Liver (tissue), 9 donors: ENCODE data around the gene THADA. TPM values are rescaled to one million over a fixed set of nuclear protein-coding genes. Genes with fewer than 3 reads are reported as not detected.

Experiments used
- DNase-seq: peaks from one replicate; pipeline ENCODE4 v3.0.0-alpha.2; 2017; ENCODE audit warnings: low spot score
- H3K27ac ChIP-seq, 2 donors: one replicate each; pipeline ENCODE4 v1.7.0; 2013; ENCODE audit warnings: inconsistent platforms in 2 of 2, low read length in 2 of 2, control low read depth in 1 of 2, low read depth in 1 of 2, mild to moderate bottlenecking in 1 of 2
- H3K27me3 ChIP-seq, 4 donors: one replicate each; pipeline versions ENCODE4 v1.6.1 to v1.7.0; 2013; ENCODE audit warnings: low read length in 3 of 4, inconsistent platforms in 1 of 4, mild to moderate bottlenecking in 1 of 4, moderate library complexity in 1 of 4; ENCODE audit not compliant: control insufficient read depth in 4 of 4, insufficient read depth in 4 of 4
- H3K36me3 ChIP-seq, 4 donors: one replicate each; pipeline versions ENCODE4 v1.6.1 to v1.7.0; 2013; ENCODE audit warnings: low read length in 3 of 4, mild to moderate bottlenecking in 3 of 4, low read depth in 1 of 4, moderate library complexity in 1 of 4; ENCODE audit not compliant: control insufficient read depth in 4 of 4, insufficient read depth in 3 of 4
- H3K4me1 ChIP-seq, 4 donors: one replicate each; pipeline versions ENCODE4 v1.6.1 to v1.7.0; 2013; ENCODE audit warnings: low read length in 3 of 4, mild to moderate bottlenecking in 3 of 4, moderate library complexity in 1 of 4; ENCODE audit not compliant: control insufficient read depth in 4 of 4, insufficient read depth in 4 of 4
- H3K4me3 ChIP-seq, 3 donors: one replicate each; pipeline versions ENCODE4 v1.6.1 to v1.7.0; 2013; ENCODE audit warnings: low read length in 3 of 3, control low read depth in 1 of 3, low read depth in 1 of 3, mild to moderate bottlenecking in 1 of 3
- H3K9ac ChIP-seq, 2 donors: one replicate each; pipeline ENCODE4 v1.7.0; 2013; ENCODE audit warnings: low read length in 2 of 2, mild to moderate bottlenecking in 2 of 2, moderate library complexity in 2 of 2, control low read depth in 1 of 2, low read depth in 1 of 2
- H3K9me3 ChIP-seq, 4 donors: one replicate each; pipeline versions ENCODE4 v1.6.1 to v1.7.0; 2013; ENCODE audit warnings: low read length in 3 of 4; ENCODE audit not compliant: control insufficient read depth in 4 of 4
- ATF3 ChIP-seq: IDR thresholded peaks from 2 replicates; pipeline ENCODE4 v1.6.1; 2016; ENCODE audit warnings: antibody characterized with exemption
- CTCF ChIP-seq: fragments of 150-350 bp; IDR thresholded peaks from 2 replicates; pipeline ENCODE4 v1.5.1; 2017; ENCODE audit warnings: improper control_type of control experiment, low read depth, low read length; ENCODE audit not compliant: missing input control
- EGR1 ChIP-seq, 2 donors: IDR thresholded peaks; 2 replicates each; pipeline ENCODE4 v1.6.1; 2016 to 2018; ENCODE audit warnings: antibody characterized with exemption in 2 of 2, low read depth in 2 of 2
- FOXA1 ChIP-seq: IDR thresholded peaks from 2 replicates; pipeline ENCODE4 v1.6.1; 2016; ENCODE audit warnings: antibody characterized with exemption
- FOXA2 ChIP-seq: IDR thresholded peaks from 2 replicates; pipeline ENCODE4 v1.6.1; 2016; ENCODE audit warnings: antibody characterized with exemption
- GABPA ChIP-seq, 2 donors: IDR thresholded peaks in 1 of 2; conservative IDR thresholded peaks in 1 of 2; 2 replicates each; pipeline ENCODE4 v1.6.1; 2016; ENCODE audit warnings: antibody characterized with exemption in 2 of 2, mild to moderate bottlenecking in 1 of 2, moderate library complexity in 1 of 2
- HNF4A ChIP-seq, 2 donors: conservative IDR thresholded peaks; 2 replicates each; pipeline ENCODE4 v1.6.1; 2016; ENCODE audit warnings: antibody characterized with exemption in 2 of 2, mild to moderate bottlenecking in 2 of 2
- HNF4G ChIP-seq: IDR thresholded peaks from 2 replicates; pipeline ENCODE4 v1.6.1; 2016; ENCODE audit warnings: antibody characterized with exemption
- JUND ChIP-seq, 2 donors: IDR thresholded peaks; 2 replicates each; pipeline ENCODE4 v1.6.1; 2016; ENCODE audit warnings: antibody characterized with exemption in 2 of 2
- MAX ChIP-seq: IDR thresholded peaks from 2 replicates; pipeline ENCODE4 v1.6.1; 2016; ENCODE audit warnings: antibody characterized with exemption
- NR2F2 ChIP-seq: IDR thresholded peaks from 2 replicates; pipeline ENCODE4 v1.6.1; 2016; ENCODE audit warnings: antibody characterized with exemption
- RAD21 ChIP-seq, 2 donors: IDR thresholded peaks; 2 replicates each; pipeline ENCODE4 v1.6.1; 2016; ENCODE audit warnings: antibody characterized with exemption in 2 of 2, mild to moderate bottlenecking in 2 of 2
- REST ChIP-seq: IDR thresholded peaks from 2 replicates; pipeline ENCODE4 v1.6.1; 2016; ENCODE audit warnings: antibody characterized with exemption, mild to moderate bottlenecking
- RXRA ChIP-seq, 2 donors: IDR thresholded peaks; 2 replicates each; pipeline ENCODE4 v1.6.1; 2017 to 2018; ENCODE audit warnings: antibody characterized with exemption in 2 of 2, mild to moderate bottlenecking in 1 of 2
- SP1 ChIP-seq: IDR thresholded peaks from 2 replicates; pipeline ENCODE4 v1.6.1; 2018; ENCODE audit warnings: antibody characterized with exemption, mild to moderate bottlenecking
- TAF1 ChIP-seq: conservative IDR thresholded peaks from 2 replicates; pipeline ENCODE4 v1.6.1; 2016; ENCODE audit warnings: antibody characterized with exemption, mild to moderate bottlenecking
- YY1 ChIP-seq: IDR thresholded peaks from 2 replicates; pipeline ENCODE4 v1.6.1; 2016; ENCODE audit warnings: antibody characterized with exemption, mild to moderate bottlenecking
- ZBTB33 ChIP-seq: IDR thresholded peaks from 2 replicates; pipeline ENCODE4 v1.6.1; 2016; ENCODE audit warnings: antibody characterized with exemption
- WGBS: extraction: QIAGEN DNeasy Blood & Tissue Kit; methylation state at CpG from one replicate; pipeline ENCODE4 v1.1.7; 2013; 5-methylcytosine and 5-hydroxymethylcytosine counted together
- polyA plus RNA-seq, 2 donors: library from polyadenylated mRNA; stranded (reverse) in 1 of 2; unstranded in 1 of 2; fragments of 200-250 nt in 1 of 2; fragments of >200 nt in 1 of 2; fragmentation: Nextera tagmentation in 1 of 2; extraction: Ambion mirVana in 1 of 2; gene quantifications; one replicate each; pipeline versions ENCODE4 v1.2.1 to v1.2.3, GENCODE V29; 2013 to 2015
- total RNA-seq, 2 donors: library from RNA; depleted of rRNA; stranded (reverse); fragments of >200 nt; gene quantifications; one replicate each; pipeline ENCODE4 v1.2.3, GENCODE V29; 2014
- donor health status: healthy.
- donor health status: healthy.
- donor health status: healthy.
- donor health status: healthy.
- donor health status: healthy.

The THADA gene
- total and polyA plus RNA-seq, 4 donors: 12.0 to 37.2 (median 22.3) TPM

- no peaks in the 10 kb centered on the region for H3K36me3 ChIP-seq
- no peak overlapping the region for H3K27ac ChIP-seq
- no peak overlapping the region for H3K4me3 ChIP-seq
- 80% methylated on average over 3 of the region's 3 CpGs for WGBS
- no peak for DNase-seq
- TF ChIP-seq HNF4A (conservative IDR thresholded peaks at IDR 0.05): no peak
- TF ChIP-seq RXRA (IDR thresholded peaks at IDR 0.05): no peak
- no peak for TF ChIP-seq FOXA2
- no peak for TF ChIP-seq MAX
- no peak for TF ChIP-seq HNF4G
- TF ChIP-seq GABPA (IDR thresholded peaks at IDR 0.05 in 1 of 2, conservative IDR thresholded peaks at IDR 0.05 in 1 of 2): no peak
- no peak for TF ChIP-seq CTCF
- TF ChIP-seq EGR1 (IDR thresholded peaks at IDR 0.05; ENCODE audit: low read depth in 2 of 2): no peak
- TF ChIP-seq YY1: no peak
- no peak for TF ChIP-seq ZBTB33
- TF ChIP-seq FOXA1: no peak
- TF ChIP-seq JUND (IDR thresholded peaks at IDR 0.05): no peak
- no peak for TF ChIP-seq NR2F2
- no peak for TF ChIP-seq REST
- TF ChIP-seq RAD21 (IDR thresholded peaks at IDR 0.05): no peak
- no peak for TF ChIP-seq SP1
- TF ChIP-seq TAF1: no peak
- TF ChIP-seq ATF3: no peak
- H3K27me3 ChIP-seq: no peaks in the 10 kb centered on the region
- no peaks in the 10 kb centered on the region for H3K4me1 ChIP-seq
- no peaks in the 10 kb centered on the region for H3K9me3 ChIP-seq
- no peak overlapping the region for H3K9ac ChIP-seq
Observed at GRCh38 chr2:43412114-43412753, 183.6 kb downstream of the THADA start.
